Fibroblast of lung (primary cell): Measurements from ENCODE around the gene DACH2.

Source experiments
- CTCF ChIP-seq, 2 donors: IDR thresholded peaks in 1 of 2; conservative IDR thresholded peaks in 1 of 2; 1 replicate in 1 of 2; 2 replicates in 1 of 2; pipeline ENCODE4 v1.5.1; 2011 to 2012; ENCODE audit warnings: low read length in 2 of 2, control low read depth in 1 of 2, inconsistent platforms in 1 of 2, low read depth in 1 of 2, mild to moderate bottlenecking in 1 of 2
- EZH2 ChIP-seq: IDR thresholded peaks from 2 replicates; pipeline ENCODE4 v1.5.1; 2012; ENCODE audit warnings: low read length, control low read depth, mild to moderate bottlenecking; ENCODE audit errors: missing control alignments

- TF ChIP-seq CTCF (conservative IDR thresholded peaks at IDR 0.05 in 1 of 2, IDR thresholded peaks at IDR 0.05 in 1 of 2; ENCODE audit: low read depth in 1 of 2, low read length in 2 of 2) (no peak), EZH2 (no peak)
Observed at GRCh38 chrX:86711531-86712180, 563.4 kb downstream of the DACH2 start.
